Esophagus muscularis mucosa (tissue), 4 donors: Measurements from ENCODE around the gene RBM14. TPM values are rescaled to one million over a fixed set of nuclear protein-coding genes. Genes with fewer than 3 reads are reported as not detected.
A peak's percentile ranks its signal among the peaks of the same experiment; 100 is the strongest.
"Not testable (repeated sequence)": the region's sequence is repeated elsewhere in the genome, so short reads cannot be mapped to it uniquely, and the experiment has no call there.

Experiments
- DNase-seq: peaks from one replicate; pipeline ENCODE4 v3.0.0-alpha.2; 2017; ENCODE audit errors: extremely low spot score
- H3K27ac ChIP-seq, 4 donors: fragments of 200-600 bp; sonication (generic); replicated peaks in 1 of 4; 1 replicate in 3 of 4; 2 replicates in 1 of 4; pipeline ENCODE4 v1.5.1; 2016 to 2019; ENCODE audit warnings: mild to moderate bottlenecking in 1 of 4
- H3K27me3 ChIP-seq, 4 donors: fragments of 200-600 bp; sonication (generic); one replicate each; pipeline versions ENCODE4 v1.5.1 to v1.6.0; 2016 to 2019
- H3K36me3 ChIP-seq, 4 donors: fragments of 200-600 bp; sonication (generic); one replicate each; pipeline ENCODE4 v1.5.1; 2016 to 2019
- H3K4me1 ChIP-seq, 4 donors: fragments of 200-600 bp; sonication (generic); one replicate each; pipeline ENCODE4 v1.5.1; 2016 to 2019
- H3K4me3 ChIP-seq, 4 donors: fragments of 200-600 bp; sonication (generic); 1 replicate in 2 of 4; 2 replicates in 2 of 4; pipeline ENCODE4 v1.5.1; 2016 to 2019; ENCODE audit warnings: mild to moderate bottlenecking in 4 of 4, moderate library complexity in 1 of 4
- H3K9me3 ChIP-seq, 4 donors: fragments of 200-600 bp; sonication (generic); 1 replicate in 3 of 4; 2 replicates in 1 of 4; pipeline ENCODE4 v1.5.1; 2016 to 2019
- EP300 ChIP-seq: sonication (generic); formaldehyde crosslinking; IDR thresholded peaks from one replicate; pipeline ENCODE4 v1.6.1; 2017; ENCODE audit warnings: antibody characterized with exemption
- POLR2A ChIP-seq: fragments of 450-650 bp; IDR thresholded peaks from one replicate; pipeline ENCODE4 v1.6.1; 2017; ENCODE audit warnings: antibody characterized with exemption, moderate library complexity, mild to moderate bottlenecking, low read depth
- POLR2AphosphoS5 ChIP-seq, 2 donors: sonication (generic); formaldehyde crosslinking; IDR thresholded peaks; one replicate each; pipeline ENCODE4 v1.6.1; 2017; ENCODE audit warnings: antibody characterized with exemption in 2 of 2
- WGBS: methylation state at CpG from one replicate; pipeline ENCODE4 v1.1.5; 2018; 5-methylcytosine and 5-hydroxymethylcytosine counted together
- intact Hi-C: fragments of 100-400 bp; cut with DNase I; formaldehyde crosslinking; loops from one replicate; pipeline ENCODE4 v1.15.1; 2023
- total RNA-seq, 4 donors: library from RNA; depleted of rRNA; stranded (reverse); fragments of >200 nt; gene quantifications; one replicate each; pipeline versions ENCODE4 v1.1.0 to v1.2.1, GENCODE V29; 2016
- TF ChIP-seq, protein P1 (sequence below), 3 experiments: fragments of 200-600 bp in 2 of 3; fragments of 450-650 bp in 1 of 3; sonication (generic) in 2 of 3; IDR thresholded peaks; one replicate each; pipeline ENCODE4 v1.5.1; 2017 to 2019; ENCODE audit warnings: antibody characterized with exemption in 3 of 3, mild to moderate bottlenecking in 2 of 3, moderate library complexity in 1 of 3

RBM14 gene
- total RNA-seq, 4 donors from 2014 or later, result 30.5 to 41.7 (median 34.9) TPM

DNA sequence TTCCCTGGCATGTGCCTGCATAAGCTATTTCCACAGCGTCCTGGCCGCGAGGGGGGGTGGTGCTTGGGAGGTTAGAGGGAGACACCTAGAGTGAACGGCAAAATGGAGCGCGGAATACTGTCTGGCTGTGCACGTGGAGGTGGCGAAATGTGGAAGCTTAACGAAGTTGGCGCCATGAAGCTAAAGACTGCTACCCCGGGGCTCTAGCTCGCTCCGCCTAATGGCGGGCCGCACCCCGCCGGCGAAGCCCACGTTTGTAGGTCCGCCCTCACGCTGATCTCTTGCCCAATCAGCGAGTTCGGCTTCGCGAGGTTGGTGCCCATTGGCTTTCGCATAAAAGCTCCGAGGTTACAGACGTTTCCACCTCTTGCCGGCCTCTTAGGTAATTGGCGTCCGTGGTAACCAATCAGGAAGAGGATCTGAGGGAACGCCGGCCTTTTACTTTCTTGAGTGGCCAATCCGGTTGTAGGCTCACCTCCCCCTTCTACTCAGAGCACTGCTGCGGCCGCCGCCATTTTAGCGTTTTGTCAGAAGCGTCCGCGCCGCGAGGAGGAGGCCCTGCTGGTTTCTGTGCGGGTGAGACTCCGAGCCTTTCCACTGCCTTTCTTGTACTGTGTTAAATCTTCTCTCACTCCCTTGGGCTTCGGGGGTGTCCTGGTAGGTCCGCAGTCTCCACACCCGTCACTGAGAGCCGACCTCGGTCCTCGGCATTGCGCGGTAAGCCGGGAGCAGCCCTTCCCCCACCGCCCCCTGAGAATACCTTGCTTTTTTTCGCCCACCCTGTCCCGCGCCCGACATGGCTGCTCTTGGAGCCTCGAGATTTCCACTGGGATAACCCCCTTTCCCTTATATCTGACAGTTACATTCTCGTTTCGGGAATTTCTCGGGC, 22.0 kb downstream of the RBM14 start, which contains the start of gene RBM4:
TSS of gene RBM4 (plus strand) at position 527 of the 889 bp plus-strand sequence. CDS start 1,009 bp downstream, outside the sequence.
- WGBS, result under 1% methylated on average over 54 of the region's 63 CpGs
- H3K9me3 ChIP-seq, result no peaks in the 10 kb centered on the region
- H3K27me3 ChIP-seq, result no peaks in the 10 kb centered on the region
- H3K36me3 ChIP-seq, result peaks cover 10 to 44% (median 25%) of the 10 kb centered on the region in 4 donors
- DNase-seq, result peak; percentile 100
- intact Hi-C loops, result no loop called here
- peak within 1 kb of the TSS; percentile 89 to 93 (median 90) for H3K27ac ChIP-seq
- TF ChIP-seq, protein P1, sequence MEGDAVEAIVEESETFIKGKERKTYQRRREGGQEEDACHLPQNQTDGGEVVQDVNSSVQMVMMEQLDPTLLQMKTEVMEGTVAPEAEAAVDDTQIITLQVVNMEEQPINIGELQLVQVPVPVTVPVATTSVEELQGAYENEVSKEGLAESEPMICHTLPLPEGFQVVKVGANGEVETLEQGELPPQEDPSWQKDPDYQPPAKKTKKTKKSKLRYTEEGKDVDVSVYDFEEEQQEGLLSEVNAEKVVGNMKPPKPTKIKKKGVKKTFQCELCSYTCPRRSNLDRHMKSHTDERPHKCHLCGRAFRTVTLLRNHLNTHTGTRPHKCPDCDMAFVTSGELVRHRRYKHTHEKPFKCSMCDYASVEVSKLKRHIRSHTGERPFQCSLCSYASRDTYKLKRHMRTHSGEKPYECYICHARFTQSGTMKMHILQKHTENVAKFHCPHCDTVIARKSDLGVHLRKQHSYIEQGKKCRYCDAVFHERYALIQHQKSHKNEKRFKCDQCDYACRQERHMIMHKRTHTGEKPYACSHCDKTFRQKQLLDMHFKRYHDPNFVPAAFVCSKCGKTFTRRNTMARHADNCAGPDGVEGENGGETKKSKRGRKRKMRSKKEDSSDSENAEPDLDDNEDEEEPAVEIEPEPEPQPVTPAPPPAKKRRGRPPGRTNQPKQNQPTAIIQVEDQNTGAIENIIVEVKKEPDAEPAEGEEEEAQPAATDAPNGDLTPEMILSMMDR (IDR thresholded peaks at IDR 0.05), result peak in 1 of 3 experiments; percentile 1
- TF ChIP-seq POLR2AphosphoS5 (IDR thresholded peaks at IDR 0.05) (peak; percentile 91 to 98), EP300 (no peak), POLR2A (peak; percentile 79)
- H3K4me3 ChIP-seq, result peak within 1 kb of the TSS; percentile 68 to 88 (median 80)
- peaks cover 54 to 78% (median 65%) of the 10 kb centered on the region in 4 donors for H3K4me1 ChIP-seq

DNA sequence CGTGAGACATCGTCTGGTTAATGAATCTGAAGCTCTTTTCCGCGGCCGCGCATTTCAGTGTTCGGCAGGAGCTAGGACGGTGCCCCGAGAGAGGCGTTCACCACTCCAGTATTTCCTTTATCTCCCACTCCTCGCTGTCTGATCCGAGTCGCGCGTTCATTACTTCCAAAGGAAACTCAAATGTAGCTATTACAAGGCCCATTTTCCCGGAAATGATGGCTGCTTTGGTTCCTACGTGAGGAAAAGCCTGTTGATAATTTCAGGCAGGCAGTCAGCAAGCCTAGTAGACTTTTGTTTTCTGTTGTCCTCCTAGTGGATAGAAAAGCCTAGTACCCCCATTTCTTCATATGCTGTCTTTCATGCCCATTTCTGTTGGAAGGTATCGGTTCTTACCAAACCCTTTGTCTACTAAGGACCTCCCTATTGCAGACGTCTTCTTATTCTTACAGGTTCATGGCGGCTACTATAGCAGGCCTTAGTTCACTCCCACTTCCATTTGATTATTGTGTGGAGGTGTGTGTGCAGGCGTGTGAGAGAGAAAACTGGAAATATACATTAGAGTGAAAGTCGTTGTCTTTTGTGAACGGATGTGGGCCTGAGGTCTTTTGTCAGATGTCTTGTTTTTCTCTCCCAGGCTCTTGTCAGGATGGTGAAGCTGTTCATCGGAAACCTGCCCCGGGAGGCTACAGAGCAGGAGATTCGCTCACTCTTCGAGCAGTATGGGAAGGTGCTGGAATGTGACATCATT, 22.8 kb downstream of the RBM14 start:
- H3K36me3 ChIP-seq, result peaks cover 16 to 49% (median 31%) of the 10 kb centered on the region in 4 donors
- DNase-seq, result no peak
- H3K27ac ChIP-seq, result peak overlapping the region; percentile 89 to 93 (median 90)
- intact Hi-C loops, result no loop called here
- peaks cover 63 to 84% (median 70%) of the 10 kb centered on the region in 4 donors for H3K4me1 ChIP-seq
- TF ChIP-seq, protein P1 (IDR thresholded peaks at IDR 0.05), result no peak
- TF ChIP-seq POLR2A (no peak), POLR2AphosphoS5 (IDR thresholded peaks at IDR 0.05) (no peak)
- H3K27me3 ChIP-seq, result no peaks in the 10 kb centered on the region
- no peaks in the 10 kb centered on the region for H3K9me3 ChIP-seq
- WGBS, result 4% methylated on average over 21 of the region's 27 CpGs
- peak overlapping the region; percentile 68 to 88 (median 80) for H3K4me3 ChIP-seq

DNA sequence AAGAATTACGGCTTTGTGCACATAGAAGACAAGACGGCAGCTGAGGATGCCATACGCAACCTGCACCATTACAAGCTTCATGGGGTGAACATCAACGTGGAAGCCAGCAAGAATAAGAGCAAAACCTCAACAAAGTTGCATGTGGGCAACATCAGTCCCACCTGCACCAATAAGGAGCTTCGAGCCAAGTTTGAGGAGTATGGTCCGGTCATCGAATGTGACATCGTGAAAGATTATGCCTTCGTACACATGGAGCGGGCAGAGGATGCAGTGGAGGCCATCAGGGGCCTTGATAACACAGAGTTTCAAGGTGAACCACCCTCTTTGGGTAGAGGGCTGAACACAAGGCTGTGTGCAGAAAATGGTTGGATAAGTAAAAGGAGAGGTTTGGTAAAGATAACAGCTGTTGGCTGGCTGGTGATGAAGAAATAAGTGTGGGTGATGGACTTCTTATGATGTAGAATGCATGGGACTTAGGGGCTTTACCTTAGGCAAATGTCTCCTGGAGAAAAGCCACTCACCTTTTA, 23.4 kb downstream of the RBM14 start:
- H3K27me3 ChIP-seq, H3K9me3 ChIP-seq, DNase-seq, intact Hi-C loops: not testable (repeated sequence)
- 58% methylated on average over 10 of the region's 10 CpGs for WGBS
- H3K4me1 ChIP-seq, result peaks cover 69 to 84% (median 77%) of the 10 kb centered on the region in 4 donors
- peaks cover 16 to 55% (median 34%) of the 10 kb centered on the region in 4 donors for H3K36me3 ChIP-seq
- H3K27ac ChIP-seq, result peak overlapping the region; percentile 89 to 93 (median 90)
- H3K4me3 ChIP-seq, result peak overlapping the region; percentile 68 to 88 (median 80)

DNA sequence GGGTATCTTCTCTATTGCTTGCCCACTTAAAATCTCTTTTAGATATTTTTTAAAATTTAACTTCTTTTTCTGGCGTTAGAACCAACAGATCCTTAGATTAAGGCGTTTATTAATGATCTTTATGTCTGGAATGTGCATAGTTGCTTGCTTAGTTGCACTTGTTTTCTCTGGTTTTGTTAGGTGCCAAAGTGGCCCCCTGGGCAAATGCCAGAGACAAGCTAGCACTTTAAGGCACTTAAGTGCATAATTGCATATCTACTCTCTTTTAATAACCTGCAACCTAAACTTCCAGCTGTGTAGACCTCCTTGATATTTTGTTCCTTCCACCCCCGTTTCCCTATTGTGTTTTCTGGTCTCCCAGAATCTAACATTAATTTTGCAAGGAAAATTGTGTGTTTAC, 25.4 kb downstream of the RBM14 start:
- Histone ChIP-seq H3K27me3 (no peaks in the 10 kb centered on the region), H3K36me3 (peaks cover 21 to 74% (median 47%) of the 10 kb centered on the region in 4 donors), H3K9me3 (no peaks in the 10 kb centered on the region), H3K4me1 (peaks cover 85 to 90% (median 89%) of the 10 kb centered on the region in 4 donors), H3K4me3 (peak overlapping the region; percentile 68 to 88 (median 80)), H3K27ac (peak overlapping the region; percentile 9 to 93 (median 64))
- intact Hi-C loops, result no loop called here
- DNase-seq, result no peak
- TF ChIP-seq POLR2A (no peak), EP300 (no peak), POLR2AphosphoS5 (IDR thresholded peaks at IDR 0.05) (no peak)
- TF ChIP-seq, protein P1 (IDR thresholded peaks at IDR 0.05), result no peak
- WGBS, result 15% methylated on average over 3 of the region's 3 CpGs
